ENCODE data around the gene RCSD1.
A peak's percentile ranks its signal among the peaks of the same experiment; 100 is the strongest.

The RCSD1 gene

DNA sequence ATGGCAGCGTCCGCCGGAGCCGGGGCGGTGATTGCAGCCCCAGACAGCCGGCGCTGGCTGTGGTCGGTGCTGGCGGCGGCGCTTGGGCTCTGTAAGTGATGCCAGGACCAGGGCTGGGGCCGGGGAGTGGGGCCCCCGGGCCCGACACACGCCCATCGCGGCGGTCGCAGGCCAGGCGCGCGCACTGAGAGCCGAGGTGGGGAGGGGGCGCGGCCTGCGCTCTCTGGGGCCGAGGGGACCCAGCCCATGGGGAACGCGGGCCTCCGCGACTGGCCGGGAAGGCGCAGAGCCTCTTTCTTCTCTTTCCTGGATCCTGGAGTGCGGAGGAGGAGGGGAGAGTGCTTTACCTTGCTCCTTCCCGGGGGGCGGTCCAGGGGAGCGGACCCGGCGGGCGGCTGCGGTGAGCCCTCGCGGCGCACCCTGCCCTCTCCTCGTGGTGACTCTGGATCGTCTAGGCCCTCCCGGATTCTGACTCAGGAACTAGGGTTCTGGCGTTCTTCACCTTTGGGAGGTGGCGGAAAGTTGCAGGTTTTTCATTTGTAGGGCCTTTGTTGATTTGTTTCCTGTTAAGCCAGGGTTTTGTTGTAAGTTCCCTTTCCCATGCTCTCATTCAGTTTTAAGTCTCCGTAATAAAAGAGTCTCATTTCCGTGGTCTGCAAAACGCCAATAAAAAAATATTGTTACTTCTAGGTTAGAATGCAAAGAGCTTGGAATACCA lies 92.3 kb downstream of the RCSD1 start:
- WGBS: 2% methylated on average over 46 of the region's 52 CpGs
- H2BK12ac ChIP-seq (ENCODE audit: low read length in 2 of 2): peak overlapping the region in 1 of 2 experiments; percentile 21
- H3K23ac ChIP-seq (ENCODE audit: low read length in 2 of 2): peak overlapping the region; percentile 81 to 90
- no peaks in the 10 kb centered on the region for H3K27me3 ChIP-seq (ENCODE audit: control insufficient read depth in 1 of 2, insufficient read depth in 1 of 2, low read length in 2 of 2)
- peak overlapping the region in 1 of 2 experiments; percentile 94 for H3K14ac ChIP-seq (ENCODE audit: low read length in 2 of 2)
- H4K8ac ChIP-seq (ENCODE audit: low read length): peak overlapping the region; percentile 83
- peak overlapping the region; percentile 93 for H2BK5ac ChIP-seq (ENCODE audit: low read depth, low read length, poor library complexity, severe bottlenecking)
- H3K4me3 ChIP-seq (ENCODE audit: insufficient read depth in 1 of 2, low read depth in 1 of 2, low read length in 2 of 2): peak overlapping the region; percentile 91 to 97
- H3K9ac ChIP-seq (ENCODE audit: low read length): peak overlapping the region; percentile 92
- peak; percentile 60 for DNase-seq
- H3K9me3 ChIP-seq (ENCODE audit: control insufficient read depth, low read length): no peaks in the 10 kb centered on the region
- peak overlapping the region; percentile 65 for H4K91ac ChIP-seq (ENCODE audit: low read length)
- peaks cover 6% of the 10 kb centered on the region for H3K4me1 ChIP-seq (ENCODE audit: control insufficient read depth, insufficient read depth, low read depth, low read length)
- H3K4ac ChIP-seq (ENCODE audit: low read depth in 1 of 2, low read length in 2 of 2): peak overlapping the region; percentile 83 to 95
- H2AFZ ChIP-seq (ENCODE audit: low read depth, low read length): peak overlapping the region; percentile 72
- H3K36me3 ChIP-seq (ENCODE audit: control insufficient read depth in 1 of 2, insufficient read depth in 2 of 2, low read depth in 1 of 2, low read length in 2 of 2): no peaks in the 10 kb centered on the region
- H3K4me2 ChIP-seq (ENCODE audit: low read length, poor library complexity, severe bottlenecking): peak overlapping the region; percentile 44
- H3K18ac ChIP-seq (ENCODE audit: low read depth in 1 of 2, low read length in 2 of 2): peak overlapping the region; percentile 91 to 92
- peak overlapping the region; percentile 96 for H2BK15ac ChIP-seq (ENCODE audit: low read depth, poor library complexity, severe bottlenecking)
- no peak overlapping the region for H2AK5ac ChIP-seq (ENCODE audit: low read length, severe bottlenecking)
- H3K27ac ChIP-seq (ENCODE audit: low read length, poor library complexity, severe bottlenecking): peak overlapping the region; percentile 49
- peak overlapping the region; percentile 50 for H2BK120ac ChIP-seq (ENCODE audit: low read depth, low read length)
- H3K79me1 ChIP-seq (replicated peaks; ENCODE audit: low read length, poor library complexity, severe bottlenecking): peaks cover 3% of the 10 kb centered on the region

- Histone ChIP-seq H2BK120ac (ENCODE audit: low read depth, low read length) (no peak overlapping the region), H3K79me1 (replicated peaks; ENCODE audit: low read length, poor library complexity, severe bottlenecking) (peaks cover 3% of the 10 kb centered on the region), H3K9me3 (ENCODE audit: control insufficient read depth, low read length) (no peaks in the 10 kb centered on the region), H2AFZ (ENCODE audit: low read depth, low read length) (no peak overlapping the region), H3K9ac (ENCODE audit: low read length) (peak overlapping the region; percentile 92), H3K27me3 (ENCODE audit: control insufficient read depth in 1 of 2, insufficient read depth in 1 of 2, low read length in 2 of 2) (no peaks in the 10 kb centered on the region), H3K23ac (ENCODE audit: low read length in 2 of 2) (no peak overlapping the region), H2BK12ac (ENCODE audit: low read length in 2 of 2) (no peak overlapping the region), H3K4me2 (ENCODE audit: low read length, poor library complexity, severe bottlenecking) (peak overlapping the region; percentile 56), H3K4me1 (ENCODE audit: control insufficient read depth, insufficient read depth, low read depth, low read length) (peaks cover 6% of the 10 kb centered on the region), H3K4ac (ENCODE audit: low read depth in 1 of 2, low read length in 2 of 2) (no peak overlapping the region), H3K27ac (ENCODE audit: low read length, poor library complexity, severe bottlenecking) (peak overlapping the region; percentile 49), H3K18ac (ENCODE audit: low read depth in 1 of 2, low read length in 2 of 2) (no peak overlapping the region), H4K8ac (ENCODE audit: low read length) (no peak overlapping the region), H3K36me3 (ENCODE audit: control insufficient read depth in 1 of 2, insufficient read depth in 2 of 2, low read depth in 1 of 2, low read length in 2 of 2) (no peaks in the 10 kb centered on the region), H2AK5ac (ENCODE audit: low read length, severe bottlenecking) (no peak overlapping the region), H3K14ac (ENCODE audit: low read length in 2 of 2) (no peak overlapping the region), H2BK15ac (ENCODE audit: low read depth, poor library complexity, severe bottlenecking) (no peak overlapping the region), H4K91ac (ENCODE audit: low read length) (no peak overlapping the region), H3K4me3 (ENCODE audit: insufficient read depth in 1 of 2, low read depth in 1 of 2, low read length in 2 of 2) (peak overlapping the region; percentile 91 to 97), H2BK5ac (ENCODE audit: low read depth, low read length, poor library complexity, severe bottlenecking) (no peak overlapping the region)
- DNase-seq: no peak
- WGBS: 6% methylated on average over 4 of the region's 4 CpGs
Measured at GRCh38 chr1:167722870-167723251, 92.8 kb downstream of the RCSD1 start.

GRCh38 chr1:167723707-167724323 lies 93.8 kb downstream of the RCSD1 start:
- H3K9me3 ChIP-seq (ENCODE audit: control insufficient read depth, low read length): no peaks in the 10 kb centered on the region

DNA sequence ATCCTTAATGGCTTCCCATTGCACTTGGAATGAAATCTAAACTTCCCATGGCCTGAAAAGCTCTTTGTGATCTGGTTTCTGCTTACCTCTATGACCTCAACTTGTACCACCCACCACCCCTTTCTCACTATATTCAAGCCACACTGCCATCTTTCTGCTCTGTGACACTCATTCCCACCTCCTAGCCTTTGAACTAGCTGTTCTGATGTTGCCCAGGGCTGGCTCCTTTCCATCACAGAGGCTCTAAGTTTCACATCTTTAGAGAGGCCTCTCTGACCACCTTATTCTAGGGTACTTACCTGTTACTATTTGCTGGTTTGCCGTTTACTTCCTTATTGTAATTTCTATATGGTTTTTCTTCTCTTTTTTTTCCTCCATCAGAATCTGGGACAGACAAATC lies 96.0 kb downstream of the RCSD1 start:
- H3K27me3 ChIP-seq (ENCODE audit: control insufficient read depth in 1 of 2, insufficient read depth in 1 of 2, low read length in 2 of 2): no peaks in the 10 kb centered on the region

More at GRCh38 chr1:167723707-167724323, 93.8 kb downstream of the RCSD1 start:
- 97% methylated on average over 1 of the region's 2 CpGs for WGBS
- Histone ChIP-seq H4K91ac (ENCODE audit: low read length) (no peak overlapping the region), H2BK12ac (ENCODE audit: low read length in 2 of 2) (no peak overlapping the region), H3K79me1 (replicated peaks; ENCODE audit: low read length, poor library complexity, severe bottlenecking) (peaks cover 3% of the 10 kb centered on the region), H2AFZ (ENCODE audit: low read depth, low read length) (no peak overlapping the region), H3K4me3 (ENCODE audit: insufficient read depth in 1 of 2, low read depth in 1 of 2, low read length in 2 of 2) (peak overlapping the region in 1 of 2 experiments; percentile 91), H3K9ac (ENCODE audit: low read length) (peak overlapping the region; percentile 92), H3K4me2 (ENCODE audit: low read length, poor library complexity, severe bottlenecking) (peak overlapping the region; percentile 54), H4K8ac (ENCODE audit: low read length) (no peak overlapping the region), H3K18ac (ENCODE audit: low read depth in 1 of 2, low read length in 2 of 2) (peak overlapping the region in 1 of 2 experiments; percentile 28), H2BK15ac (ENCODE audit: low read depth, poor library complexity, severe bottlenecking) (no peak overlapping the region), H3K27ac (ENCODE audit: low read length, poor library complexity, severe bottlenecking) (no peak overlapping the region), H3K4ac (ENCODE audit: low read depth in 1 of 2, low read length in 2 of 2) (no peak overlapping the region), H3K14ac (ENCODE audit: low read length in 2 of 2) (peak overlapping the region in 1 of 2 experiments; percentile 44), H3K23ac (ENCODE audit: low read length in 2 of 2) (no peak overlapping the region), H2BK5ac (ENCODE audit: low read depth, low read length, poor library complexity, severe bottlenecking) (no peak overlapping the region), H3K36me3 (ENCODE audit: control insufficient read depth in 1 of 2, insufficient read depth in 2 of 2, low read depth in 1 of 2, low read length in 2 of 2) (no peaks in the 10 kb centered on the region), H2AK5ac (ENCODE audit: low read length, severe bottlenecking) (no peak overlapping the region), H2BK120ac (ENCODE audit: low read depth, low read length) (no peak overlapping the region), H3K4me1 (ENCODE audit: control insufficient read depth, insufficient read depth, low read depth, low read length) (peaks cover 6% of the 10 kb centered on the region), H3K27me3 (ENCODE audit: control insufficient read depth in 1 of 2, insufficient read depth in 1 of 2, low read length in 2 of 2) (no peaks in the 10 kb centered on the region)
- no peak for DNase-seq

More for the DNA sequence above, 96.0 kb downstream of the RCSD1 start:
- H3K4me2 ChIP-seq (ENCODE audit: low read length, poor library complexity, severe bottlenecking): no peak overlapping the region
- H2BK120ac ChIP-seq (ENCODE audit: low read depth, low read length): no peak overlapping the region
- no peaks in the 10 kb centered on the region for H3K79me1 ChIP-seq (replicated peaks; ENCODE audit: low read length, poor library complexity, severe bottlenecking)
- peak overlapping the region; percentile 43 for H2AK5ac ChIP-seq (ENCODE audit: low read length, severe bottlenecking)
- no peak overlapping the region for H2AFZ ChIP-seq (ENCODE audit: low read depth, low read length)
- no peak overlapping the region for H4K91ac ChIP-seq (ENCODE audit: low read length)
- H2BK12ac ChIP-seq (ENCODE audit: low read length in 2 of 2): no peak overlapping the region
- no peak overlapping the region for H3K23ac ChIP-seq (ENCODE audit: low read length in 2 of 2)
- H3K4me3 ChIP-seq (ENCODE audit: insufficient read depth in 1 of 2, low read depth in 1 of 2, low read length in 2 of 2): no peak overlapping the region
- no peak overlapping the region for H4K8ac ChIP-seq (ENCODE audit: low read length)
- peaks cover 7 to 9% of the 10 kb centered on the region in 2 experiments for H3K36me3 ChIP-seq (ENCODE audit: control insufficient read depth in 1 of 2, insufficient read depth in 2 of 2, low read depth in 1 of 2, low read length in 2 of 2)
- H3K9me3 ChIP-seq (ENCODE audit: control insufficient read depth, low read length): no peaks in the 10 kb centered on the region
- no peak overlapping the region for H2BK15ac ChIP-seq (ENCODE audit: low read depth, poor library complexity, severe bottlenecking)
- no CpG with 5 or more reads among the region's 1 CpG for whole genome bisulfite sequencing
- no peak for DNase-seq
- H3K18ac ChIP-seq (ENCODE audit: low read depth in 1 of 2, low read length in 2 of 2): no peak overlapping the region
- peak overlapping the region in 1 of 2 experiments; percentile 65 for H3K14ac ChIP-seq (ENCODE audit: low read length in 2 of 2)
- no peak overlapping the region for H3K27ac ChIP-seq (ENCODE audit: low read length, poor library complexity, severe bottlenecking)
- no peak overlapping the region for H3K4ac ChIP-seq (ENCODE audit: low read depth in 1 of 2, low read length in 2 of 2)
- no peak overlapping the region for H3K9ac ChIP-seq (ENCODE audit: low read length)
- peaks cover 6% of the 10 kb centered on the region for H3K4me1 ChIP-seq (ENCODE audit: control insufficient read depth, insufficient read depth, low read depth, low read length)
- H2BK5ac ChIP-seq (ENCODE audit: low read depth, low read length, poor library complexity, severe bottlenecking): no peak overlapping the region

All from mesenchymal stem cell (in vitro differentiated cells and primary cell).